HL-60 (cell line): ENCODE measurements around the gene AGPAT4.

ENCODE experiments used
- DNase-seq, 2 experiments: peaks; one replicate each; pipeline ENCODE4 v3.0.0-alpha.2; 2010 to 2020; ENCODE audit warnings: low read depth in 1 of 2, low spot score in 1 of 2
- H3K27ac ChIP-seq: fragments of 250-450 bp; sonication (Bioruptor Pico); replicated peaks from 2 replicates; pipeline ENCODE4 v1.5.1; 2020; ENCODE audit warnings: mild to moderate bottlenecking, moderate library complexity
- H3K27me3 ChIP-seq: fragments of 250-450 bp; sonication (Bioruptor Pico); 2 replicates; pipeline ENCODE4 v1.5.1; 2021; ENCODE audit warnings: mild to moderate bottlenecking, moderate library complexity; ENCODE audit not compliant: insufficient read depth, poor library complexity, severe bottlenecking
- H3K4me3 ChIP-seq: replicated peaks from 2 replicates; pipeline ENCODE4 v1.5.1; 2011; ENCODE audit warnings: mild to moderate bottlenecking, control low read depth, low read length; ENCODE audit not compliant: insufficient read depth
- GABPA ChIP-seq: IDR thresholded peaks from 2 replicates; pipeline ENCODE4 v1.6.1; 2012; ENCODE audit warnings: low read depth
- POLR2AphosphoS5 ChIP-seq: IDR thresholded peaks from 2 replicates; pipeline ENCODE4 v1.6.1; 2012; ENCODE audit warnings: low read depth
- SPI1 ChIP-seq: IDR thresholded peaks from 2 replicates; pipeline ENCODE4 v1.6.1; 2012; ENCODE audit warnings: low read depth, mild to moderate bottlenecking, borderline replicate concordance
- TF ChIP-seq, protein P1 (sequence below): IDR thresholded peaks from 2 replicates; pipeline ENCODE4 v1.6.1; 2012; ENCODE audit warnings: low read depth; ENCODE audit not compliant: insufficient replicate concordance
- TF ChIP-seq, protein P2 (sequence below): IDR thresholded peaks from one replicate; pipeline ENCODE4 v1.5.1; 2011; ENCODE audit warnings: low read length, control low read depth, inconsistent platforms; ENCODE audit not compliant: insufficient read depth

AGPAT4 gene

DNA sequence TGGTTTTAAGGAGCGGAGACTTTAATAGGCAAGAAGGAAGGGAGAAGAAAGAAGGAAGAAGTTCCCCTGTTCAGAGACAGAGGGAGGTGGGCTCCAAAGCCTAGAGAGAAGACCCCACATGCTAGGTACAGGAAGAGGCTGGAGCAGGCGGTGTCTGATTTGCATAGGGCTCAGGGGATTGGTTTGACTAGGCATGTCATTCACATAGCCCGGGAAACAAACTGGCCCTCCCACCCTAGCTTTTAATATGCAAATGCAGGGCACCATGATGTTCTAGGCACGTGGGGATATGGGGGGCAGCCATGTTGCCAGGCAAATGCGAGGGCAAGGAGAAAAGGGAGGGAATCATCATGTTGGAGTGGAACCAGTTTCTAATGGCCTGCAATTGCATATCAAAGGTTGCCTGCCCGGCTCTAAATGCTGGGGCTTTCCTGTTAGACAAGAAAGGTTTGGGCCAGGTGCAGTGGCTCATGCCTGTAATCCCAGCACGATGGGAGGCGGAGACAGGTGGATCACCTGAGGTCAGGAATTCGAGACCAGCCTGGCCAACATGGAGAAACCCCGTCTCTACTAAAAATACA, 34.3 kb upstream of the AGPAT4 start:
- DNase-seq: no peak
- TF ChIP-seq, protein P1, sequence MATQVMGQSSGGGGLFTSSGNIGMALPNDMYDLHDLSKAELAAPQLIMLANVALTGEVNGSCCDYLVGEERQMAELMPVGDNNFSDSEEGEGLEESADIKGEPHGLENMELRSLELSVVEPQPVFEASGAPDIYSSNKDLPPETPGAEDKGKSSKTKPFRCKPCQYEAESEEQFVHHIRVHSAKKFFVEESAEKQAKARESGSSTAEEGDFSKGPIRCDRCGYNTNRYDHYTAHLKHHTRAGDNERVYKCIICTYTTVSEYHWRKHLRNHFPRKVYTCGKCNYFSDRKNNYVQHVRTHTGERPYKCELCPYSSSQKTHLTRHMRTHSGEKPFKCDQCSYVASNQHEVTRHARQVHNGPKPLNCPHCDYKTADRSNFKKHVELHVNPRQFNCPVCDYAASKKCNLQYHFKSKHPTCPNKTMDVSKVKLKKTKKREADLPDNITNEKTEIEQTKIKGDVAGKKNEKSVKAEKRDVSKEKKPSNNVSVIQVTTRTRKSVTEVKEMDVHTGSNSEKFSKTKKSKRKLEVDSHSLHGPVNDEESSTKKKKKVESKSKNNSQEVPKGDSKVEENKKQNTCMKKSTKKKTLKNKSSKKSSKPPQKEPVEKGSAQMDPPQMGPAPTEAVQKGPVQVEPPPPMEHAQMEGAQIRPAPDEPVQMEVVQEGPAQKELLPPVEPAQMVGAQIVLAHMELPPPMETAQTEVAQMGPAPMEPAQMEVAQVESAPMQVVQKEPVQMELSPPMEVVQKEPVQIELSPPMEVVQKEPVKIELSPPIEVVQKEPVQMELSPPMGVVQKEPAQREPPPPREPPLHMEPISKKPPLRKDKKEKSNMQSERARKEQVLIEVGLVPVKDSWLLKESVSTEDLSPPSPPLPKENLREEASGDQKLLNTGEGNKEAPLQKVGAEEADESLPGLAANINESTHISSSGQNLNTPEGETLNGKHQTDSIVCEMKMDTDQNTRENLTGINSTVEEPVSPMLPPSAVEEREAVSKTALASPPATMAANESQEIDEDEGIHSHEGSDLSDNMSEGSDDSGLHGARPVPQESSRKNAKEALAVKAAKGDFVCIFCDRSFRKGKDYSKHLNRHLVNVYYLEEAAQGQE: no peak
- TF ChIP-seq, protein P2, sequence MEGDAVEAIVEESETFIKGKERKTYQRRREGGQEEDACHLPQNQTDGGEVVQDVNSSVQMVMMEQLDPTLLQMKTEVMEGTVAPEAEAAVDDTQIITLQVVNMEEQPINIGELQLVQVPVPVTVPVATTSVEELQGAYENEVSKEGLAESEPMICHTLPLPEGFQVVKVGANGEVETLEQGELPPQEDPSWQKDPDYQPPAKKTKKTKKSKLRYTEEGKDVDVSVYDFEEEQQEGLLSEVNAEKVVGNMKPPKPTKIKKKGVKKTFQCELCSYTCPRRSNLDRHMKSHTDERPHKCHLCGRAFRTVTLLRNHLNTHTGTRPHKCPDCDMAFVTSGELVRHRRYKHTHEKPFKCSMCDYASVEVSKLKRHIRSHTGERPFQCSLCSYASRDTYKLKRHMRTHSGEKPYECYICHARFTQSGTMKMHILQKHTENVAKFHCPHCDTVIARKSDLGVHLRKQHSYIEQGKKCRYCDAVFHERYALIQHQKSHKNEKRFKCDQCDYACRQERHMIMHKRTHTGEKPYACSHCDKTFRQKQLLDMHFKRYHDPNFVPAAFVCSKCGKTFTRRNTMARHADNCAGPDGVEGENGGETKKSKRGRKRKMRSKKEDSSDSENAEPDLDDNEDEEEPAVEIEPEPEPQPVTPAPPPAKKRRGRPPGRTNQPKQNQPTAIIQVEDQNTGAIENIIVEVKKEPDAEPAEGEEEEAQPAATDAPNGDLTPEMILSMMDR: no peak
- no peak for TF ChIP-seq GABPA
- no peak for TF ChIP-seq POLR2AphosphoS5
- TF ChIP-seq SPI1: no peak
- H3K27ac ChIP-seq: no peak overlapping the region
- H3K4me3 ChIP-seq: no peak overlapping the region
- H3K27me3 ChIP-seq: no peaks in the 10 kb centered on the region

DNA sequence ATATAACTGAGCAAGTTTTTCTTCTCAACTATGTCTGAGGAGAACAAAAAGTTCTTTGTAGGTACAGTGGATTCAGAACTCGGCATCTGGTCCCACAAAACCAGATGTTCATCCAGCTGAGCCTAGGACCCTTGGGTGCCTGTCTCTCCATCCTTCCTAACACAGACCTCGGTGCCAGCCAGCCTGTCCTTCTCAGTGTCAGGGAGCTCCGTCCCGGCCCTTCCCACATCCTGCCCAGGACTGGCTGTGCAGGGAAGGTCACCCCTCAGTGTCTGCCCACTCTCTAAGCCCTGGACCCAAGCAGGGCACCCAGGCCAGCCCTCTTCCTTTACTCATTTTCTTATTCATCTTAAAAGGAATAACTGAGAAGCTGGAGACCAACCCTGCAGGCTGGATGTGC, 32.0 kb upstream of the AGPAT4 start:
- no peak overlapping the region for H3K4me3 ChIP-seq
- no peak overlapping the region for H3K27ac ChIP-seq
- TF ChIP-seq GABPA: no peak
- TF ChIP-seq, protein P1: no peak
- TF ChIP-seq, protein P2: no peak
- TF ChIP-seq SPI1: no peak
- no peak for TF ChIP-seq POLR2AphosphoS5
- no peak for DNase-seq
- H3K27me3 ChIP-seq: no peaks in the 10 kb centered on the region

DNA sequence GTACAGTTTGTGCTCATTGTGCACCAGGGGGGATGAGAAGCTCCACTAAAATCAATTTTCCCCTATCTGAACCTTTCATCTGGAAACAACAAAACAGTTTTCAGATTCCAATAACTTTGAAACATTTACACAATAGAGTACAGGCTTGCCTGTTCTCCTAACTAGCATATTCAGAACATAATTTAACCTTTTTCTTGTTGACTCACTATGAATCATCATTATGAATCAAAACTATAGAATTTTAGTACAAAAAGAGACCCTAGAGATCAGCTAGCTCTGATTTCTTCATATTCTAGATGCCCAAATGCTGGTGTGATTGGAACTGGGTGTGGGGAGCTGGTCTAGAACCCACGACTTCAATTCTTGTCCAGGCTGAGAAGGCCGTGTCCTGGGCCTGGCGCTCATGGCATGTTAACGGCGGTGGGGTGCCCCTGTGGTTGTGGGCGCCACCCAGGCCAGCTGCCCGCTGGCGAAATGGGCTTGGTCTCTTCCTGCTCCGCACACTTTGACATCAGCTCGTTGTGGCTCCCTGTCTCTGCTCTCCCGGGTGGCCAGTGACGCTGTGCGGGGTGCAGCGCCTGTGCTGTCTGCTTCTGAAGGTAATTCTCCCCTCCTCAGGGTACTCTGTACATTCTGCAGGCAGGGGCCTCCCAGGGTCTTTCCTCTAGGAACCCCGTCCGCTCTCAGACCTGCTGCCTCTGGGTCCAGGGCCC, 29.9 kb upstream of the AGPAT4 start:
- DNase-seq: no peak
- no peak overlapping the region for H3K27ac ChIP-seq
- TF ChIP-seq SPI1 (no peak), GABPA (no peak), POLR2AphosphoS5 (no peak)
- TF ChIP-seq, protein P2: no peak
- TF ChIP-seq, protein P1: no peak

More for the DNA sequence above, 29.9 kb upstream of the AGPAT4 start:
- H3K27me3 ChIP-seq: peaks cover 2% of the 10 kb centered on the region
- H3K4me3 ChIP-seq: no peak overlapping the region
